Neural progenitor cell (in vitro differentiated cells): Measurements from ENCODE around the gene SLC5A10.

Experiments
- CTCF ChIP-seq: fragments of 200-600 bp; sonication (generic); IDR thresholded peaks from 2 replicates; pipeline ENCODE4 v1.5.1; 2017; ENCODE audit warnings: antibody characterized with exemption, mild to moderate bottlenecking
- EZH2 ChIP-seq: fragments of 200-600 bp; sonication (generic); IDR thresholded peaks from 2 replicates; pipeline ENCODE4 v1.6.1; 2017; ENCODE audit warnings: antibody characterized with exemption, mild to moderate bottlenecking, moderate library complexity

GRCh38 chr17:18997650-18998196 is 45.8 kb downstream of the SLC5A10 start:
- TF ChIP-seq CTCF (no peak), EZH2 (no peak)
